HG03095 (cell line): ENCODE measurements around the gene SLC34A2.
"Not testable (repeated sequence)": the region's sequence is repeated elsewhere in the genome, so short reads cannot be mapped to it uniquely, and the experiment has no call there.

Experiments
- ATAC-seq: cut with Tn5 transposase; IDR thresholded peaks from one replicate; pipeline ENCODE4 v1.9.1; 2021; ENCODE audit warnings: moderate library complexity; ENCODE audit not compliant: unreplicated experiment

Gene SLC34A2

DNA sequence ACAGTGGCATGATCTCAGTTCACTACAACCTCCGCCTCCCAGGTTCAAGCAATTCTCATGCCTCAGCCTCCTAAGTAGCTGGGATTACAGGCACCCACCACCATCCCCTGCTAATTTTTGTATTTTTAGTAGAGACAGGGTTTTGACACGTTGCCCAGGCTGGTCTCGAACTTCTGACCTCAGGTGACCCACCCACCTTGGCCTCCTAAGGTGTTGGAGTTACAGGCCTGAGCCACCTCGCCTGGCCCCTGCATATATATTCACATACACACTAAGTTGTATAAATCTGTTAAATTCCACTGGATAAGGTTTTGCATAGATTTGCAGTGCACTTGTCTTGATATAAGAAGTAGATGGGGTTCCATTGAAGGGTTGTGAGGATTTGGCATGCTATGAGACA, 5.8 kb downstream of the SLC34A2 start:
- ATAC-seq = not testable (repeated sequence)

GRCh38 chr4:25662306-25662705, 6.7 kb downstream of the SLC34A2 start:
- no peak for ATAC-seq

- no peak for ATAC-seq
Observed at GRCh38 chr4:25663781-25664180, 8.1 kb downstream of the SLC34A2 start.

GRCh38 chr4:25666031-25666630, 10.5 kb downstream of the SLC34A2 start:
- no peak for ATAC-seq

GRCh38 chr4:25667931-25668557, 12.4 kb downstream of the SLC34A2 start:
- no peak for ATAC-seq

- no peak for ATAC-seq
Observed at GRCh38 chr4:25670991-25671390, 15.3 kb downstream of the SLC34A2 start.

GRCh38 chr4:25672756-25673155, 17.1 kb downstream of the SLC34A2 start:
- ATAC-seq = no peak

- ATAC-seq = no peak
Observed at GRCh38 chr4:25674386-25674785, 18.7 kb downstream of the SLC34A2 start.

DNA sequence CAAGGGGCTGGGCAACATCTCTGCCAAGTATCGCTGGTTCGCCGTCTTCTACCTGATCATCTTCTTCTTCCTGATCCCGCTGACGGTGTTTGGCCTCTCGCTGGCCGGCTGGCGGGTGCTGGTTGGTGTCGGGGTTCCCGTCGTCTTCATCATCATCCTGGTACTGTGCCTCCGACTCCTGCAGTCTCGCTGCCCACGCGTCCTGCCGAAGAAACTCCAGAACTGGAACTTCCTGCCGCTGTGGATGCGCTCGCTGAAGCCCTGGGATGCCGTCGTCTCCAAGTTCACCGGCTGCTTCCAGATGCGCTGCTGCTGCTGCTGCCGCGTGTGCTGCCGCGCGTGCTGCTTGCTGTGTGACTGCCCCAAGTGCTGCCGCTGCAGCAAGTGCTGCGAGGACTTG, 20.6 kb downstream of the SLC34A2 start:
- no peak for ATAC-seq

GRCh38 chr4:25677157-25677556, 21.5 kb downstream of the SLC34A2 start:
- no peak for ATAC-seq

GRCh38 chr4:25677943-25678342, 22.3 kb downstream of the SLC34A2 start:
- no peak for ATAC-seq

GRCh38 chr4:25687773-25688172, 32.1 kb downstream of the SLC34A2 start:
- ATAC-seq = no peak

- no peak for ATAC-seq
Observed at GRCh38 chr4:25694466-25694865, 38.8 kb downstream of the SLC34A2 start.

DNA sequence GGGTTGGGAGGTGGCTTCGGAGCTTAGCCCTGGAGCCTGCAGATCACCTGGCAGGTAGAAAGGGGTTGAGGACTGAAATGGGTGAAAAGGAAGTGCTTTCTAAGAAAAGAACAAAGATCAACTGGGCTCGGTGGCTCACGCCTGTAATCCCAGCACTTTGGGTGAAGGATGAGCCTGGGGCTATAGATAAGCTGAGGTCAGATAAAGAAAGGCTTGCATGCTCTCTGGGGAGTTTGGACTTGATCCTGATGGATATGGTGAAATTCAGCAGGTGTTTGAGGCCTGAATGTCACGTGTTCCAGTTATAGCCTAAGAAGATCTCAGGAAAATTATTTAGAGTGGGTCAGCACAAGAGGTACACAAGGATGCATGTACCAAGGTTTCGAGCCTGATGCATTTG, 40.8 kb downstream of the SLC34A2 start:
- ATAC-seq = no peak

DNA sequence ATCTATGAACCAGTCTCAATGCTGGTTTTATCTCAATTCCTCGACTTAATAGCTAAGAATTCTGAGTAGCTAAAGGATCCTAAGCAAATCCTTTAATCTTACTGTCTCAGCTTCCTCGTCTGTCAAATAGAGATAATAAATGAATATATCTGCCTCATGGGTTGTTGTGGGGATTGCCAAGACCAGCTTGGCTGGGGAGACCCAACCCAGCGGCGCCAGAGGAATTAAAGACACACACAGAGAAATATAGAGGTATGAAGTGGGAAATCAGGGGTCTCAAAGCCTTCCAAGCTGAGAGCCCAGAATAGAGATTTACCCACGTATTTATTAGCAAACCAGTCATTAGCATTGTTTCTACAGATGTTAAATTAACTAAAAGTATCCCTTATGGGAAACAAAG, 41.9 kb downstream of the SLC34A2 start:
- ATAC-seq = no peak

- no peak for ATAC-seq
Observed at GRCh38 chr4:25700661-25701060, 45.0 kb downstream of the SLC34A2 start.

DNA sequence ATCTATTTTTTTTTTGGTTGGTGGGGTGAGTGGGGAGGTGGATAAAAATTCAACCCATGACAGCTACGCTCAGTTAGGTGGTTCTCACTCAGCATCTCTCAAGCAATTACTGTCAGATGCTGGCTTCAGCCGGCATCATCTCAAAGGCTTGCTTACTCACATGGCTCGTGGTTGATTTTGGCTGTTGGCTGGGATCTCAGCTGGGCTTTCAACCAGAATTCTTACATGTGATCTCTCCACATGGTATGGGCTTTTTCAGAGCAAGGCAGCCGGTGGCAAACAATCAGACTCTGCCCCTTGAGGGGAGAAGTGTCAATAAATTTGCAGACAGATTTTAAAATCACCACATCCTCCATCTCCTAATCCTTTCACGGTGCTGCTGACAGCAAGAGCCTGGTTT, 47.2 kb downstream of the SLC34A2 start:
- ATAC-seq = no peak

- ATAC-seq = no peak
Observed at GRCh38 chr4:25703731-25704388, 48.2 kb downstream of the SLC34A2 start.

GRCh38 chr4:25704516-25704915, 48.9 kb downstream of the SLC34A2 start:
- ATAC-seq = no peak

DNA sequence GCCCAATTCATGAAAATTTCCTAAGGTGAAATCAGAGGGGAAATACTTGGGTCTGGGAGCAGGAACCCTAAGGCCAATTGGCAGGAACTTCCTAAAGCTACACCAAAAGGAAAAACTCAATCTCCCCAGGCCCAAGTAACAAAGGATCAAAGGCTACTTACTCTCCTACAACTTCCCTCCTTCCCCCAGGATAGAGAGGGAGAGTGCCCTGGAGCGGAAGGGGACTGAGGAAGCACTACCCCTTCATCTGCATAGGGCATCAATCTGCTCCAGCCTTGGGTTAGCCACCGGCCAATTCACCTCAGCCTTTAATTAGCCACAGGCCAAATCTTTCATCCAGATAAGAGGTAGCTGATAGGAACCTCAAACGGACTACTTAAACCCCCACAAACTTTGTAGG, 55.0 kb downstream of the SLC34A2 start:
- no peak for ATAC-seq

- no peak for ATAC-seq
Observed at GRCh38 chr4:25712611-25713010, 57.0 kb downstream of the SLC34A2 start.

- no peak for ATAC-seq
Observed at GRCh38 chr4:25713812-25714211, 58.2 kb downstream of the SLC34A2 start.
